DMS 273 treated with DMSO at 0.1 percent for 48 hours (cell line): Measurements from ENCODE around the gene SEC14L5.

Source experiments
- DNase-seq: peaks from one replicate; lab custom pipeline; 2025; lab: John Stamatoyannopoulos, UW

SEC14L5 gene

DNA sequence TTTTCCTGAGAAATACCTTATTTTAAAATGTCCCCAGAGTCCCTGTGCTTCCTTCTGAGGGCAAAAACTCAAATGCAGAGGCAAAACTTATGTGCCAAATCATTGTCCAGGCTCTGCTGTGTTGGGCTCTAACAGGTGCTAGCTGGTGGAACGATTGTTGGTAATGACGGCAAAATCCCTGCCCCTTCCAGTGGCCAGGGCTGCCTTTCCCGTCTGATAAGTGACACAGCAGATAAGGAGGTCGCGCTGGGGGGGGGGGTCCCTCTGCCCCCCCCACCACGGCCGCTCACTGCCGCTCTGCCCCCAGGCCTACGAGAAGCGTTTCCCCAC, 29.1 kb downstream of the SEC14L5 start:
- DNase-seq: no peak

DNA sequence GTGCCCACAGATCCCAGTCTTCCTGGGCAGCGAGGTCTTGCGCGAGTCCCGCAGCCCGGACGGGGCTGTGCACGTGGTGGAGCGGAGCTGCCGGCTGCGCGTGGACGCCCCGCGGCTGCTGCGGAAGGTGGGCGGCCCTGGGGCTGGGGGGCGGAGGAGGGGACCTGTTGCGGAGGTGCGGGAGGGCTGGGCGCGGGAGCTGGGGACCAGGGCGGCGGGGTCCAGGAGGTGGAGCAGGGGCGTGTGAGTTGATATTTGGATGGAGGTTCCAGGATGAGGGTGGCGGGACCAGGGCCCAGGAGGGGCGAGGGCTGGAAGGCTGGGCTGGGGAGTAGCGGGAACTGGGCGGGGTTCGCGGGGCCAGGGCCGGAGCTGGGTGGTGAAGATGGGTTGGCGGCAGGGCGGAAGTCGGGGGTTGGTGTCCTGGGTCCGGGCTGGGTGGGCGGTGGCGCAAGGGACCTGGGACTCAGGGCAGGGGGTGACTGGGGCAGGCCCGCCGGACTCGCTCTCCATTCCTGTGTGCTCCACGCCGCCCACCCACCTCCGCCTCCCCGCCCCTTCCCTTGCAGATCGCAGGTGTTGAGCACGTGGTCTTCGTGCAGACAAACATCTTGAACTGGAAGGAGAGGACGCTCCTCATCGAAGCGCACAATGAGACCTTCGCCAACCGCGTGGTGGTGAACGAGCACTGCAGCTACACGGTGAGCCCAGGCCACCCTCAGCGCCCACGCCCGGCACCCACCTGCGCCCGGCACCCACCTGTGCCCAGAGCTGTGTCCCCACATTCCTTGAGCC, 29.6 kb downstream of the SEC14L5 start:
- no peak for DNase-seq

DNA sequence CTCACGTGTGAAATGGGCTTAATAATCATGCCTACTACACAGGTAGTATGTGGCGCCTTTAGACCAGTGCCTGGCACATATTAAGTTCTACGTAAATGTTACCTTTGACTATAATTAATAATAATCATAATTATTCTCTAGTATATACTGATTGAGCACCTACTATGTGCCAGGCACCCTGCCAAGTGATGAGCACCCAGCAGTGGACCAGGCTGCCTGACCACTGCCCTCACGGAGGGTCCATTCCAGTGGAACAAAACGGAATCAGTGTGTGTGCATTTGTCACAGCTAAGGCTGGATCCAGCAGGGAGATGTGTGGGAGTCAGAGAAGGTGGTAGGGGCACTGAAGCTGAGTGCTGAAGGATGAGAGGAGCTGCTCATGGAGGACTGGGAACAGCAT, 30.5 kb downstream of the SEC14L5 start:
- no peak for DNase-seq

DNA sequence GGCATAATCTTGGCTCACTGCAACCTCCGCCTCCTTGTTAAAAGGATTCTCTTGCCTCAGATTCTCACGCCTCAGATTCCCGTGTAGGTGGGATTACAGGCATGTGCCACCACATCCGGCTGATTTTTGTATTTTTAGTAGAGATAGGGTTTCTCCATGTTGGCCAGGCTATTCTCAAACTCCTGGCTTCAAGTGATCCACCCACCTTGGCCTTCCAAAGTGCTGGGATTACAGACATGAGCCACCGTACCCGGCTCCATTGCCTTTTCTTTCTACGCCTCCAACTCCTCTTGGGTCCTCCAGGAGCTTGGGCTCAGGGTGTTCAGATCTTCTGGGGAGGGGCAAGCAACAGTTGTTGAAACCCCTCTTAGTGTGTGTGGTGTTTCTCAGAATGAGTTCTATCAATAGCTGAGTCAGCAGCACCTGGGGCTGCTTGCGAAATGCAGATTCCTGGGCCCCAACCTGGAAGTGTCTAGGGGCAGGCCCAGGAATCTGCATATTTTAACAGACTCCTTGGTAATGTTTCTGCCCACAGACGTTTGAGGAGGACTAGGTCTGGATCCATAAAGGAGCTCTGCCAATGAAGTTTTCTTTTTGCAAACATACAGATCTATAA, 31.4 kb downstream of the SEC14L5 start:
- DNase-seq: no peak

DNA sequence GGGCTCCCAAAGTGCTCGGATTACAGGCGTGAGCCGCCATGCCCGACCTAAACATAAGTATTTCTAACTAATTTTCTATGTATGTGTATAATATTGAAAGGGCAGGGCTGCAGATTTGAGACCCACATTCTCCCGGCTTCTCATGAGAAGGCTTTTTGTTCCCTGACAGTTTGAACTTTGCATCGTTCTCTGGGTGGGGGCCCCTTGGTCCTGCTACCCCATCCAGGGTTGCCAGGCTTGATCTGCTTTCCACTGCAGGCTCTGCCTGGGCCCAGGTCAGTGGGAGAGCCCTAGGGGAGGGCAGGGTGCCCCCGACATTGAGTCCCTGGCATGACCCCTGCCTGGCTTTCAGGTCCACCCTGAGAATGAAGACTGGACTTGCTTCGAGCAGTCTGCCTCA, 32.3 kb downstream of the SEC14L5 start:
- no peak for DNase-seq

DNA sequence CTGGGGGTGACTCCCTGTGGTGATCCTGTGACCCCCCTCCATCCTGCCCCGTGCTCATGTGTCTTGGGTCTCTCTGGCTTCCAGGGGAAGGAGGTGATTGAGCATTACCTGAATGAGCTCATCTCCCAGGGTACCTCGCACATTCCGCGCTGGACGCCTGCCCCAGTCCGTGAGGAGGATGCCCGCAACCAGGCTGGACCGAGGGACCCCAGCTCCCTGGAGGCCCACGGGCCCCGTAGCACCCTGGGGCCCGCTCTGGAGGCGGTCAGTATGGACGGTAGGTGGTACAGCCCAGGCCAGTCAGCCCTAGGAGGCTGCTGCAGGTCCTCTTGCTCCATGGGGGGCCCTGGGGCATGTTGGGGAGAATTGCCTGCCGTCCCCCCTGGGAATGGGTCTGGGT, 33.6 kb downstream of the SEC14L5 start:
- DNase-seq: no peak

DNA sequence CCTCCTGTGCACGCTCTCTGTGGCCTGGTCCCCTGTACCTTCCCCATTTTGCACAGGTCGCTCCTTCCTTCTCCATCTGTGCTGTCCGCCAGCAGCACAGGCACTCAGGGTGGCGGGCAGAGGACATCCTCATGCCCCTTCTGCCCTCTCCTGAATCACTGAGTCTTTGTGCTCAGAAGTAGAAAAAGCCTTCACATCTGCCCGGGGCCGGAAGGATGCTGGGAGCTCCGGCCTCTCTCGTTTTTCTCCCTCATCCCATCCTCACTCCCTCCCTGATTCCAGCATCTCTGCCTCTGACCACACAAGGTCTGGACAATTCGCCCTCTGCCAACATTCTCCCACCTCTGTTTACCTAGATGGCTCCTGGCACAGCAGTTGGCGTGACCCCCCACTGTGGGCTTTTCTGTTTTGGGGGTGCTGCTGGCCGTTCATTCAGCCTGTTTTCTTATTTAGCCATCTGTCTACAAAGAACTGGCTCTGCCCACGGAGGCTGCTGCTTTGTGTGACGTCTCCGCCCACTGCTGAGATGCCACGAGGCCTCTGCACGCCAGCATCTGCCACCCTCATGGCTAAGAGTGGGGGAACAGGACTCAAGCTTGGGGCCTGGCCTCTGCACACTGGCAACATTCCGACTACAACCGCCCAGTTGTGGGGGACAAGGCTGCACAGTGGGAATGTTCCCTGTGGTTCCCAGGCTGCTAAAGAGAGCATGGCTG, 36.7 kb downstream of the SEC14L5 start:
- DNase-seq: no peak

DNA sequence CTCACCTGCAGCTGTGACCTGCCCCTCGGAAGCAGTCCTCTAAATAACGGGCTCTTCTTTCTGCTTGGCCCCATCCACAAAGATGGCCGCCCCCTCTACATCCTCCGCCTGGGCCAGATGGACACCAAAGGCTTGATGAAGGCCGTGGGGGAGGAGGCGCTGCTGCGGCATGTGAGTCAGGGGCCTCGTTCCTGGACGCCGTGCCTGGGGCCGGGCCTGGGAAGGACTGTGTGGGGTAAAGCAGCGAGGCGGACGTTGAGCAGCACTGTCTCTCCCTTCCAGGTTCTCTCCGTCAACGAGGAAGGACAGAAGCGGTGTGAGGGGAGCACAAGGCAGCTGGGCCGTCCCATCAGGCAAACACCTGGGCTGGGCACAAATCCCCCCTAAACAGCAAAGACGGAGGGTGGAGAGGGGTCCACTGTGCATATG, 42.5 kb downstream of the SEC14L5 start:
- DNase-seq: no peak

DNA sequence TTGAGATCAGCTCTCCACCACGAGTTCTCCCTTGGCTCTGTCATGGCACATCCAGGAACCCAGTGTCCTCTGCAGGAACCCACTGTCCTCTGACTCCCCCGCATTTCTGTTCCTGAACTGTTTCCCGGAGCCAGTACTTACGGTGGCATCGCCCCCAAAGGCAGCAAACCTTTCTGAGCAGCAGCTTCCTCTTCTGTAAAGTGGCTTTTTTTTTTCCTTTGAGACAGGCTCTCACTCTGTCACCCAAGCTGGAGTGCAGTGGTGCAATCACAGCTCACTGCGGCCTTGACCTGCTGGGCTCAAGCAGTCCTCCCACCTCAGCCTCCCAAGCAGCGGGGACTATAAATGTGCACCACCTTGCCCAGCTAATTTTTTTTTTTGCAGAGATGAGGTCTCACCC, 43.4 kb downstream of the SEC14L5 start:
- no peak for DNase-seq

DNA sequence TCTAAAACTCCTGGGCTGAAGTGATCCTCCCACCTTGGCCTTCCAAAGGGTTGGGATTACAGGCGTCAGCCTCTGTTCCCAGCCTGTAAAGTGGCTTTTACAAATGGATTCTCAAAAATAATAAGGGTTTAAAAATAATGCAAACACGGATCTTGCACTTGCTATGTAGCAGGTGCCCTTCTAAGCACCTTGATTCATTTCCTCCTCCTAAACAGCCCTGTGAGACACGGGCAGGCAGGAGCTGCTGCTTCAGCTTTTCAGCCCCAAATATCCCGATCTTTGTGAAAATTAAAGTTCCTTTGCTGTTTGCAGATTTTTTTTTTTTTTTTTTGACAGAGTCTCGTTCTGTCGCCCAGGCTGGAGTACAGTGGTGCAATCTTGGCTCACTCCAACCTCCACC, 43.9 kb downstream of the SEC14L5 start:
- DNase-seq: no peak

DNA sequence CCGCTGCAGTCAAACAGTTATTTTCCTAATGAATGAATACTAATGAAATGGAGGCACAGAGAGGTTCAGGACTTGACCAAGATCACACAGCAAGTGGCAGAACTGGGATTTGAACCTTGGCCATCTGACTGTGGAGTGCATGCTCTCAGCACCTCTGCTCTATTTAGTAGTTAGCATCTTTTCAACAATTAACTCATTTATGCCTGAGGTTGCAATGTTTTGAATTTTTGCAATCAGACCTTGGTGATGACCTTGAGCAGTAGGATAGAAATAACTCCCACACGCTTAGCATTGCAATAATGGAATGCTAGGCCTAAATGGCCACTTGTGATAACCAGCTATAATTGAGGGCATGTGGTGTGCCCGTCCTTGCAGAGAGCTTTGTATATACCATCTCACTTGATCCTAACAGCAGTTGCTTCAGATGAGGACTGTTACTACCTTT, 44.6 kb downstream of the SEC14L5 start:
- DNase-seq: no peak

DNA sequence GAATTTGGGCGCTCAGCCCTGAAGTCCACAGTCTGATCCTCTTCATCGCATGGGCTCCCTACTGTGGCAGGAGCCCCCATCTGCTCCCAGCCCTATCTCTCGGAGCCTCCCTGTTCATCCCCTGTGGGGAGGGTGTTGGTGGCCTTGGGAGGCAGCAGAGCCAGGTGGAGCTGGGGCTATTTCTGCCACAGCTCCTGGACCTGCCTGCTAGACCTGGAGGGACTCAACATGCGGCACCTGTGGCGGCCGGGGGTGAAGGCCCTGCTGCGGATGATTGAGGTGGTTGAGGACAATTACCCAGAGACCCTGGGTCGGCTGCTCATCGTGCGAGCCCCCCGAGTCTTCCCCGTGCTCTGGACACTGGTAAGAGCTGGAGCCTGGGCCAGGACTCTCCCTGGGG, 45.1 kb downstream of the SEC14L5 start:
- no peak for DNase-seq

DNA sequence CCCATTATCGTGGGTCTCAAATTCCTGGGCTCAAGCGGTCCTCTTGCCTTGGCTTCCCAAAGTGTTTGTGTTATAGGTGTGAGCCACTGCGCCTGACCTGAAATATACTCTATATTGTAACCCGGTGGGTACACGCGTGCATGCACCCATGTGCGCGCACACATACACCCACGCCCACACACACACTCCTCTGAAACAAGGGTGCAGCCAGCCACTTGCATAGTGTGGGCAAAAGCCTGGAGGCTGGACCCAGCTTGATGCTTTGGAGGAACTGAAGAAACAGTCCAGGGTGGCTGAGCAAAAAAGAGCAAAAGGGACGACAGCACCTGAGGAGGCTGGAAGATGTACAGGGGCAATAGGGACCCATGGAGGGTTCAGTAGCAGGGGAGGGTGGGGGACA, 45.7 kb downstream of the SEC14L5 start:
- no peak for DNase-seq

DNA sequence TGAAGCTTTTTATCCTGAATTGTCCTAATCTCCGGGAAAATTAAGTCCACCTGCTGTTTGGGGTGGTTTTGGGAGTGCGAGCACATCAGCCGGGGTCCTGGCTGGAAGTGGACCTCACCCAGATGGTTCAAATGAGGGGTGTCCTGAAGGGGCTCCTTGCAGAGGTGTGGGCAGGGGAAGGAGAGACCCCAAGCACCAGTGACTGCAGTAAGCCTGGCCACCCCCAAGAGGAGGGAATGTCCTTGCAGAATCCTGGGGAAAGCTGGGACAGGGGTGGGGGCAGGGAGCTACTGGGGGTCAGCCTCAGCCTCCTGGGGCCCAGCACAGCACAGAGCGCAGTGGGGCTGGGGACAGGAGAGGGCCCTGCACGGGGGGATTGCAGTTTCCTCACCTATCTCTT, 46.2 kb downstream of the SEC14L5 start:
- no peak for DNase-seq

DNA sequence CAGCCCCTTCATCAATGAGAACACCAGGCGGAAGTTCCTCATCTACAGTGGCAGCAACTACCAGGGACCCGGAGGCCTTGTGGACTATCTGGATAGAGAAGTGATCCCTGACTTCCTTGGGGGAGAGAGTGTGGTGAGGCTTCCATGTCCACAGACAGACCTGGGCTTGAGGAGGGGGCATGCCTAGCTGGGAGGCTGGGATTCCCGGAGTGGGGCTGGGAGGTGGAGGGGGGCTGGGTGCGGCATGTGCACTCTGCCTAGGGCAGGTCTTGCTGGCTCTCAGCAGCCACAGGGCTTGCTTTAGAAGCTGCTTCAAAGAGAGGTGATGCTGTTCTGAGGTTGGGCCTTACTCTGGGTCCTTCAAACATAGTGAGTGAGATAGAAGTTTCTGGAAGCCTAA, 47.8 kb downstream of the SEC14L5 start:
- DNase-seq: no peak

DNA sequence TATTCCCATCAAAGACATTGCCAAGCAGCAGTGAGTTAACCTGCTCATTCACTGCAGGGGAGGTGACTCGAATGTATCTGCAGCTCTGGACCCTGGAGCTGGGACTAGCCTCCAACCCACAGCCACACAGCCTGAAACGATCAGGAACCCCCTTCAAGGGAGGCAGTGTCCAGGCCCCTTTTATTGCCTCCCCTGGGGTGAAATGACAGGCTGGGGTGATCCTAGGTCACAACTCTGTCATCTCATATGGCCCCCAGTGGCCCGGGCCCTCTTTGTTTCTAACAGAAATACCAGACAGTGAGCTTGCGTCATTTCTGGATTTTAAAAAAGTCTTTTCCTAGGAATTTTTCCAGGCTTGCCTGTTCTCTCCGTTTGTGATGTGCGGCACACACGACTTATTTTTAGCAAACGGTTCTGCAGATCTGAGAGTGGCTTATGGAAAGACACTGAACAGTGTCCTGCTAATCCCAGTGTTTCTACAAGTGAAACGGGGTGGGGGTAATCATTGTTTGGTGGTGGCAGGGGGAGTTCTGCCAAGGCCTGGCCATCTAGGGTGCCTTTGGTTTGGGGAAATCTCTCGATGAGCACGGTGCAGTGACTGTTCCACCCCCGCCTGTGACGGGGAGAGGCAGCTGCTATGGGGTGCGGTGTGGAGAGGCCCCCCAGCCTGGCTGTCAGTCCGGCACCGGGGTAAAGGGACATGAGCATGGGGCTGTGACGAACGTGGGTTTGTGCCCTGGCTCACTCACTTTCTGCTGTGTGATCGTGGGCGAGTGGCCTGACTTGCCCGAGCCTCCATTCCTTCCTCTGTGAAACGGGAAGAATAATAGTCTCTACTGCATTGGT, 48.4 kb downstream of the SEC14L5 start:
- no peak for DNase-seq

DNA sequence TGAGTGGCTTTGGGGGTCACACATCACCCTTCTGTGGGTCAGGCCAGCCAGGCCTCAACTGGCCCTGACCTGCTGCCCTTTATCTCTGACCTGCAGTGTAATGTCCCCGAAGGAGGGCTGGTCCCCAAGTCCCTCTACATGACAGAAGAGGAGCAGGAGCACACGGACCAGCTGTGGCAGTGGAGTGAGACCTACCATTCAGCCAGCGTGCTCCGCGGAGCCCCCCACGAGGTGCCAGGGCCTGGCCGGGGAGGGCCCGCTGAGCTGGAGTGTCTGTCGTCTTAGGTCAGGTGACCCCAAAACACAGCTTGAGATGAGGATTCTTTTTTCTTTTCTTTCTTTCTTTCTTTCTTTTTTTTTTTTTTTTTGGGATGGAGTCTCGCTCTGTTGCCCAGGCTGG, 49.1 kb downstream of the SEC14L5 start:
- DNase-seq: no peak

DNA sequence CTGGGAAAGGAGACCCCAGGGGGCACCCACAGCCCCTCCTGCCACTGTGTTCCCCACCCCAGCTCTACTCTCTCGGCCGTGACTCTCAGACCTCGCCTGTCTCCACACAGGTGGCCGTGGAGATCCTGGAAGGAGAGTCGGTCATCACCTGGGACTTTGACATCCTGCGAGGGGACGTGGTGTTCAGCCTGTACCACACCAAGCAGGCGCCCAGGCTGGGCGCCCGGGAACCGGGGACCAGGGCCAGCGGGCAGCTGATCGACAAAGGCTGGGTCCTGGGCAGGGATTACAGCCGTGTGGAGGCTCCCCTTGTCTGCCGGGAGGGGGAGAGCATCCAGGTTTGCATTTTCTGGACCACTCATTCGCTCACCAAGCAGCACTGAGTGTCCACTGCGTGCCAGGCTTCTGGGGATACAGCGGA, 50.2 kb downstream of the SEC14L5 start:
- no peak for DNase-seq

DNA sequence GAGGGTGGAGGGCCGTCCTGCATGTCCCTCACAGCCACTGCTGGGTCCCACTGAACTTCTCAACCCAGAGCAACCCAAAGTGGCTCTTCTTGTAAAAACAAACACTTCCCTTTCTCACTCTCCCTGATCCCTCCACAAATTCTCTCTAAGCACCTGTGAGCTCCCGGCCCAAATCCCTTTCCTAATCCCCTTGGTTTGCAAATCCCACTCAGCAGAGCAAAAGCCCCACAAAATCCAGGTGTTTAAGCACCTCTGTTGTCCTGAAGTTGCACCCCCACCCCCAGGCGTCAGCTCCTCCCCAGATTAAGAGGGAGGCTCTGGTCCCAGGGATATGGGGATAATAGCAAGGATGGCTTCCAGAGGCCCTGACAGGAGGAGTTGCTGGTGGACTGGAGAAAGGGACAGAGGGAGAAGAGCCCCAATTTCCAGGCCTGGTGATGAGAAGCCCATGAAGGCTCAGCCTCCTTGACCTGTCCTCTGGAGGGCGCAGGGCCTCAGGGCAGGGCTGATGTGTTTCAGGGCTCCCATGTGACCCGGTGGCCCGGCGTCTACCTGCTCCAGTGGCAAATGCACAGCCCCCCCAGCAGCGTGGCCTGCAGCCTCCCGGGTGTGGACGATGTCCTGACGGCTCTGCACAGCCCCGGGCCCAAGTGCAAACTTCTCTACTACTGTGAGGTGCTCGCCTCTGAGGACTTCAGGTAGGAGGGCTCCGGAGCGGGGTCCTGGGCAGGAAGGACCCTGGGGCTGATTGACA, 52.6 kb downstream of the SEC14L5 start:
- no peak for DNase-seq

DNA sequence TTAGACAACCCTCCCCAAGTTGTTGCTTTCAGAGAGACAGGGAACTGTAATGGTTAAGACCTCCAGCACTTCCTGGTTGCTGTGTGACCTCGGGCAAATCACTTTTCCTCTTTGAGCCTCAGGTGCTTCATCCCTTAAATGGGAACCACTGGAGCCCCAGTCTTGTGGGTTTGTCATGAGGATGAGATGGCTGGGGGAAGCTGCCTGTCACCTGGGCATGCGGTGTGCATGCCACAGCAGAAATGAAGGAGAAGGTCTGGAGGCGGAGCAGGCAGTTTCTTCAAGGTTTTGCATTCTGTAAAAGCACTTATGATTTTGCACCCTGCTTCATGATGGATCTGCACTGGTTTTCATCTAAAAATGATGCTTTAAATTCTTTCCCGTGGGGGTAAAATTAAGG, 53.5 kb downstream of the SEC14L5 start:
- no peak for DNase-seq

DNA sequence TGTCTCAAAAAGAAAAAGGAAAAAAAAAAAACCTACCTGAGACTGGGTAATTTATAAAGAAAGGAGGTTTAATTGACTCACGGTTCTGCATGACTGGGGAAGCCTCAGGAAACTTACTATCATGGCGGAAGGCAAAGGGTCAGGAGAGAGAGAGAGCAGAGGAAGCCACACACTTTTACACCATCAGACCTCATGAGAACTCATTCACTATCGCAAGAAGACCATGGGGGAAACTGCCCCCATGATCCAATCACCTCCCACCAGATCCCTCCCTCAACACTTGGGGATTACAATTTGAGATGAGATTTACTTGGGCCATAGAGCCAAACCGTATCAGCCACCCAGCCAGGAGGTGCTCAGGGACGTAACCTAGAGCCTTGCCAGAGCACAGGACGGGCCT, 54.8 kb downstream of the SEC14L5 start:
- DNase-seq: no peak

DNA sequence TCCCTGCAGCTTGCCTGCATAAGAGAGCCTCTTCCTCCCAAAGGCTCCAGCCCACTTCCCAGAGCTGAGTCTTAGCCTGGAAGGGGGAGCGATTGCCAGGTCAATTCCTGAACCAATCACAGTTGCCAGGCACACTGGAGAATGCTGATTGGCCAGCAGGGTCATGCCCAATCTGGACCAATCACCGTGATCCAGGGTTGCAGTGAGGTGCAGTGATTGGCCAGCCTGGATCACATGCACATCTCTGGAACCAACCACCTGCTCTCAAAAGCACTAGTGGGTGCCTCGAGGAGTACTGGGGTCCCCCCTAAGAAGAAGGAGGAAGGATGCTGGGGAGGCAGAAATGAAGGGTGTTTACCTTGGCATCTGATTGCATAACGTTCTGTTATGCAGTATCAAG, 57.2 kb downstream of the SEC14L5 start:
- no peak for DNase-seq
